ENCODE results near the gene ACTN2.
"Not testable (repeated sequence)": the region's sequence is repeated elsewhere in the genome, so short reads cannot be mapped to it uniquely, and the experiment has no call there.

ACTN2 gene

GRCh38 chr1:236685917-236686814 is at the start of gene ACTN2:
Gene ACTN2 (plus strand): TSS chr1:236686499. CDS start chr1:236686674, 175 bp downstream.
- DNase-seq (ENCODE audit: low read depth in 2 of 2) = peak in 1 of 2 donors; percentile 25

- DNase-seq (ENCODE audit: low read depth in 2 of 2) = no peak
Measured at GRCh38 chr1:236638945-236639344, 47.4 kb upstream of the ACTN2 start.

DNA sequence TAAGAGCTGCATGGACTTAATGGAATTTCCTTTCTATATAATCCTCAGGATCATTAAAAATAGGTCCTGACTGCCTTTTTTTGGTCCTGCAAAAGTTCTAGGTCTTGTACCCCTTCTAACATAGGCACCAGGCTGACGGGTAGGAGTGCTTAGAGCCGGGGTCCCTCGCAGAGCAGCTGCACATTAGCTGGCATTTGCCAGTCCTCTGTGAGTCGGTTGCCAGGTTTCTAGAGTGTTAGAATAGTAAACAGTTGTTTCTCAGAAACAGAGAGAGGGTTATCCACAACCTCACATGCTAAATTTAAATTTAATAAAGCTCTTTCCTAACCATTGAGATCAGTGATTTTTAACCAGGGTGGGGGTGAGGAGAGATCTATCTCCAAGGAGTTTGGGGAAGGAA is 46.6 kb upstream of the ACTN2 start:
- no peak for DNase-seq (ENCODE audit: low read depth in 2 of 2)

DNA sequence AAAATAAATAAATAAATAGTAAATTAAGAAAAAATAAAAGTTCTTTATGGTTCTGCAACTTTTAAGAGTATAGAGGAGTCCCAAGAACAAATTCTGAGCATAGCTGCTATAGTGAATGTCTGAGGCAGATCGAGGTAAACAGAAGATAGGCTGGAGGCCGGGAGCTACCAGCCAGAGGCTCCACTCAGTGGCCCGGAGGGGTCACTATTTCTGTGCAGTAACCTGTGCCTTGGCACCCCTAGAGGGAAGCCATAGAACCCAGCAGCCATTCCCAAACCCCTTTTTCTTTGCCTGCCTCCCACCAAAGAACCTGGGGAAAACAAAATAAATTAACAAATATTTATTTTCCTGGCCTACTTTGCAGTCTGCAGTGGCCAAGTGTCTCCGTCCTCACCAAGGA is 43.5 kb upstream of the ACTN2 start:
- no peak for DNase-seq (ENCODE audit: low read depth in 2 of 2)

GRCh38 chr1:236645016-236645680 is 41.2 kb upstream of the ACTN2 start:
- DNase-seq (ENCODE audit: low read depth in 2 of 2) = no peak

DNA sequence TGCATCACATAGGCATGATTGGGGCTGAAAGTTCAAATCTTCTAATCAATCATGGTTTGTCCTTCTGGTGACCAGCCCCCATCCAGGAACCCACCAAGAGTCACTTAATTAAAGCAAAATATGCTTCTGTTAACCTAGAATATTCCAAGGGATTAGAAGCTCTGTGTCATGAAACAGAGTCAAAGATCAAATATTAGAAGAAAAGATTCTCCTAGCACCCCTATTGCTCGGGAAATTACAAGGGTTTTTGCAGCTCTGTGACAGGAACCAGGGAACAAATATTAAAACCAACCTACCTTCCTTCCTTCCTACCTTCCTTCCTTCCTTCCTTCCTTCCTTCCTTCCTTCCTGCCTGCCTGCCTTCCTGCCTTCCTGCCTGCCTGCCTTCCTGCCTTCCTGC is 31.8 kb upstream of the ACTN2 start:
- no peak for DNase-seq (ENCODE audit: low read depth in 2 of 2)

DNA sequence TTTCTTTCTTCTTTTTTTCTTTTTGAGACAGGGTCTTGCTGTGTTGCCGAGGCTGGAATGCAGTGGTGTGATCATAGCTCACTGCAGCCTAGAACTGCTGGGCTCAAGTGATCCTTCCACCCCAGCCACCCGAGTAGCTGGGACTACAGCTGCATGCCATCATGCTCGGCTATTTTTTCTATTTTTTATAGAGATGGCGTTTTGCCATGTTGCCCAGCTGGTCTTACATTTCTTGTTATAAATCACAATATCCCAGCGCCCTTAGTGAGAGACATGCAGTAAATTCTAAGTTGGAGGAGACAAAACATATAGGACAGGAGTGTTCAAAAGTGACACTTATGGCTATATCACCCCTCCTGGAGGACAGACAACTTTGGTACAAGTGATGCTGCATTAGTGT is 31.3 kb upstream of the ACTN2 start:
- DNase-seq (ENCODE audit: low read depth in 2 of 2) = no peak

DNA sequence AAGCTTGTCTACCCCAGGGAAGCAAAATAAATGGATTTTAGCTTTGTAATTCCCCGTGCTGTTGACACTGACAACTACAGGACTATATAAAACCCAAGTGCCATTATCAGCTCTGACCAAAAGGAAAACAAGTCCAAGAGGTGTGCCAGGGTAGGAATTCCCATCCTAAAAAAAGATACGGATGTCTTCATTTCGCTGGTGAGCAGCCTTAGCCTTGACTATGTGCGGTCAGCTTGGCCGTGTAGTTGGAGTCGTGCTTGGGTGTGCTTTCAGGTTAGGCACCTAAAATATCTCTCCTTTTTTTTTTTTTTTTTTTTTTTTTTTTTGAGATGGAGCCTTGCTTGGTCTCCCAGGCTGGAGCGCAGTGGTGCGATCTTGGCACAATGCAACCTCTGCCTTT is 28.9 kb upstream of the ACTN2 start:
- no peak for DNase-seq (ENCODE audit: low read depth in 2 of 2)

- no peak for DNase-seq (ENCODE audit: low read depth in 2 of 2)
Measured at GRCh38 chr1:236659792-236660587, 26.3 kb upstream of the ACTN2 start.

GRCh38 chr1:236663934-236664333 is 22.4 kb upstream of the ACTN2 start:
- no peak for DNase-seq (ENCODE audit: low read depth in 2 of 2)

GRCh38 chr1:236668909-236669308 is 17.4 kb upstream of the ACTN2 start:
- DNase-seq (ENCODE audit: low read depth in 2 of 2) = not testable (repeated sequence)

DNA sequence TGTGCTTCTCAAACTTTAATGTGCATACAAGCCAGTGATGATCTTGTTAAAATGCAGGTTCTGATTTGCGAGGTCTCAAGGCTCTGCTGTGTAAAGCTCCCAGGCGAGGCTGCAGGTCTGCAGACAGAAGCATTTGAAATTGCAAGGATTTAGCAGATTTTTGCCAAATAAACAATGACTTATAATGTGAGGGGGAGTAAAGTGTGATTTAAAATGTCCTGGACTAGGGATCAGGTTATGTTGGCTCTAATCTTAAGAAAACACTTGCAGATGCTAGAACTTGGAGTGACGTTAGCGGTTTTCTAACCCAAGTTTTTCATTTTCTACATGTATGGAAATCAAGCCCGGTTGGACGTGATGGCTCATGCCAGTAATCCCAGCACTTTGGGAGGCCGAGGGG is 16.2 kb upstream of the ACTN2 start:
- DNase-seq (ENCODE audit: low read depth in 2 of 2) = no peak

GRCh38 chr1:236673289-236673919 is 12.9 kb upstream of the ACTN2 start:
- no peak for DNase-seq (ENCODE audit: low read depth in 2 of 2)

- no peak for DNase-seq (ENCODE audit: low read depth in 2 of 2)
Measured at GRCh38 chr1:236677641-236678235, 8.6 kb upstream of the ACTN2 start.

DNA sequence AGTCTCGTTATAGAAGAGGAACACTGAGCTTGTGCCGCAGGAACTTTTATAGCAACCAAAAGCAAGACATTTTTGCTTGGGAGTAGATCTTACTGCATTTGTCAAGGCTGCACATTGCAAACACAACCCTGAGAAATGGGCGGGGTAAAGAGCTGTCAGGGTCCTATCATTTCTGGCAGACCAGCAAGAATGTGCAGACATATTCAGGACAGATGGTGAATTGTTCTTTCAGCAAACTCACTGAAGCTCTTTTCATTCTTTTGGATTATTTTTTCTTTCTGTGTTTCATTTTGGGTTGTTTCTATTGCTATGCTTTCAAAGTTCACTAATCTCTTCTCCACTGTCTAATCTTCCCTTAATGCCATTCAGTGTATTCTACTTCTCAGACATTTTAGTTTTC is 5.1 kb upstream of the ACTN2 start:
- DNase-seq (ENCODE audit: low read depth in 2 of 2) = no peak

DNA sequence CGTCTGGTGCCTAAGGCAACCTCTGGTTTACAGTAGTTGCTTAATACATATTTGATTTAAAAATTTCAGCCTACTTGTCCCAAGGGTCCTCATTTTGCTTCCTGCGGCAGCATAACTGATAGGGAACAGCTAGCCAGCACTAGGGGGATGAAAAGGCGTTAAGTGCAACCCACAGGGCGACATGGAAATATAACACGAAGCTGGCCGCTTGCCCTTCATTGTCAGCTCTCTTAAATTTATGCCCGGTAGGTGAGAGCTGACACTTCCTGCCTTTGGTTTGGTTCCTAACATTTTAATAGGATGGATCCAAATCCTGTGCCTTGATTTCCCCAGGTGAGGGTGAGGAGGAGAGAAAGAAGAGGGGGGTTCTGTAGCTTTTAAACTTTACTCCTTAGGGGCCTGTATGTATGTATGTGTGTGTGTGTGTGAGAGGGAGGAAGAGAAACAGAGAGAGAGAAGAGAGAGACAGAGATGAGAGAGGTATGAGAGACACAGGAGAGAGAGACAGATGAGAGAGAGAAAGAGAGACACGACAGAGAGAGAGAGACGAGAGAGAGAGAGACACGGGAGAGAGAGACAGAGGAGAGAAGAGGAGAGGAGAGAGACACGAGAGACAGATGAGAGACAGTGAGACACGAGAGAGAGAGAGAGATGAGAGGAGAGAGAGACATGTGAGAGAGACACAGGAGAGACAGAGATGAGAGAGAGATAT is 938 bp upstream of the ACTN2 start:
- DNase-seq (ENCODE audit: low read depth in 2 of 2) = no peak

DNA sequence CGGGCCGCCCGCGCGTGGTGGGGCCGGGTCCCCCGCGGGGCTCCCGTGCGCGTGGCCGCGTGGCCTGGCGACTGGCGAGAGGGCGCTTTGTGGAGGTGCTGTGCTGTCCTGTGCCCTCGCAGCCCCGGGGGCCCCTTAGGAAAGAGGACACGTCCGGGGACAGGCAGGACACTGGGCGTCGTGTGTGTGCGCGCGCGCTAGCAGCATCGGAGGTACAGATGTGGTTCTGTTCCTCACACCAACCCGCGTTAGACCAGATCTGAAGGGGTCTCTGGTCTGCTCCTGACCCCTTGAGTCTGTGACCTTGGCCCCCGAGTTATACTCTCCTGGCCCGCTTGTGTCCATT is 489 bp downstream of the ACTN2 start:
- DNase-seq (ENCODE audit: low read depth in 2 of 2) = no peak

GRCh38 chr1:236687273-236687672 is 974 bp downstream of the ACTN2 start:
- no peak for DNase-seq (ENCODE audit: low read depth in 2 of 2)

- no peak for DNase-seq (ENCODE audit: low read depth in 2 of 2)
Measured at GRCh38 chr1:236688705-236689104, 2.4 kb downstream of the ACTN2 start.

GRCh38 chr1:236689713-236690569 is 3.6 kb downstream of the ACTN2 start:
- DNase-seq (ENCODE audit: low read depth in 2 of 2) = no peak

All from stimulated activated CD8-positive, alpha-beta memory T cell treated with anti-CD3 and anti-CD28 coated beads, Interleukin-7, amount 100 ng/mL, for 4 hours (primary cell).